Stimulated activated CD4-positive, alpha-beta T cell treated with anti-CD3 and anti-CD28 coated beads, Interleukin-2, amount 100 ng/mL, for 4 hours (primary cell): ENCODE results near the gene NRP1.

Experiments
- DNase-seq: peaks from one replicate; pipeline ENCODE4 v3.0.0-alpha.2; 2020; ENCODE audit warnings: low read depth

Gene NRP1

DNA sequence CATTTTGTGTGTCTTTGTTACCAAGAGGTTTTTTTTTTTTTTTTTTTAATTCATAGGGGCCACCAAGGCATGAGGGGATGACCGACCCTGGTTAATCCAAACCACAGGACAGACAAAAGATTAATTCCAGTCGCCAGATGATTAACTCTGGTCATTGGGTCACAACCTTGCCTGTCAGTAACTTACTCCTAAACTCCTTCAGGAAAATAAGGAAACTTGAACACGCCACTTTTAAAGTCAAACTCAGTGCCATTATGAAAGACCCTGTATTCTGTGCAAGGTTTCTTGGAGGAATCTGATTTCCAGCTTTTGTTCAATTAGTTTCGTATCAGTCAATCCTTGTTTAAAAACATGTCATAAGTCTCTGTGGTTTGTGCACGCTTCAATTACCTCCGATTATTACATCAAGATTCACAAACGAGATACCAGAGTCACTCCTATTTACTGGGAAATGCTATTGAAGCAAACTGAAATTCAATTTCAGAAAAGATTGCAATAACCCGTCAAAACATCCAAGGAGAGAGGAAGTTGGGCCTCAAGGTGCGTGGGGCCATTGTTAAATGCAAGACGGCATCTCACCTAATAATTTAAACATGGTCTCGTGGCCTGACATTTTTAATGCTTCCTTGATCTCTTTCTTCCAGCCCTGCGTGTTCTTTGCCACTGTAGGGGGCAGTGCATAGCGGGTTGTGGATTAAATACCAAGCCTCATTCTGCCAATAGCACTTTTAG is 44.0 kb downstream of the NRP1 start:
- DNase-seq, result no peak

DNA sequence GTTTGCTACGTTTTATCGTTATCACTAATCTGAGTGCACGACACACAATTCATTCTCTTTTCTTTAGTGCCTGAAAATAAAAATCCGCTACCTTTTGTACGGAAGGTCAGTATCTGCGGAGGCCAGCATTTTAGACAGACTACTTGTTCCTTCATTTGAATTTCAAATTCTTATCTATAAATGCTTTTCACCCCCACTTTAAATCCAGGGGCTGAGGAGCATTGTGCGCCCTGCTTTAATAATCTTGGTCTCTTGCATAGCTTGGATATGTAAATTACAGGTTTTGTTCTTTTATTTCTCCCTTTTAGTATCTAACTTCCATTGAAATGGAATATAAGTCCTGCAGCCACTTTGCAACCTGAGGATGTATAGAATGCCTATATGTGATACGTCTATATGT is 44.7 kb downstream of the NRP1 start:
- no peak for DNase-seq

DNA sequence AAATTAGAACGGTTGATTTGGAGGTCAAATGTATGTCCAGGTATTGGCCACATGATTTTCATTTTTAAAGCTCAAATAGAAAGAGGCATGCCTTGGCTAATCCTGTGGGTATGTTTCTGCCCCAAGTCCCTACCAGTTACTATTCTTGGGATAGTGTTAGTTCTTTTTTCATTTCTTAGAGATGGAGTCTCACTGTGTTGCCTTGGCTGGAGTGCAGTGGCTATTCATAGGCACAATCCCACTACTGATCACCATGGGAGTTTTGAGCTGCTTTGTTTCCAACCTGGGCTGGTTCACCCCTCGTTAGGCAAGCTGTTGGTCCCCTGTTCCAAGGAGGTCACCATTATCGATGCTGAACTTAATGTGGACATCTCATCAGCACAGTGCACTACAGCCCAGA is 46.3 kb downstream of the NRP1 start:
- DNase-seq, result no peak

- DNase-seq, result no peak
These were observed 47.4 kb downstream of the NRP1 start for GRCh38 chr10:33287112-33287511.

DNA sequence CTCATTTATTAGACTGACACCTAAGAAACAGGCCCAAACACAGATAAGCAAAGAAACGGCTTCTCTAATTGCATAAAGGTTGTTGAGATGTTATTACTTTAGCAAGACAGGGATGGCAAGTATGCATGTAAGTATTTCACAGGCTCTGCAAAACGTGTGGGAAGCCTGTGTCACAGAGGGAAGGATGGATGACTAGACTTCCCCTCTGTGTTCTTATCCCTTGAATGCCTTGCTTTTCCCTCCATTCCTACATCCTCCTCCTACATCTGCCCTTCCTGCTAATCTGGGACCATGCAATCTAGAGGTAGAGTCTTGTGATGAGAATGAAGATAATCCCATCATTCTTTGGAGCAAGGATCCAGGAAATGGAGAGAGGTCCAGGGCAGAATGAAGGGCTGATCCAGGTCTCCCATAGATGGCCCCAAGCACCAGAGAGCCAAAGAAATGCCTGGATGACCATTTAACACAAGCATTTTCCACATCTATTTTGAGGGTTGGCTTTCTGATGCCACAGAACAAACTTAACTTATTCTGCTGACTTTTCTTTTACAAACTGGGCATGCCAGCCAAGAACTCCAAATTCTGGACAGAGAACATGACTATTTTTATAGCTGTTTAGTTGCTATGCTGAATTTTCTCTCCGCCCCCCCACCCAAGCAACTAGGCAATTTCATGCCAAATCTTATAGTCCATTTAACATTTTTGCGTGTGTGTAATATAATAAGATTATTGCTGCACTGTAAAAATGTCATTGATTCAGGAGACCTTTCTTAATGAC is 48.1 kb downstream of the NRP1 start:
- DNase-seq, result no peak

DNA sequence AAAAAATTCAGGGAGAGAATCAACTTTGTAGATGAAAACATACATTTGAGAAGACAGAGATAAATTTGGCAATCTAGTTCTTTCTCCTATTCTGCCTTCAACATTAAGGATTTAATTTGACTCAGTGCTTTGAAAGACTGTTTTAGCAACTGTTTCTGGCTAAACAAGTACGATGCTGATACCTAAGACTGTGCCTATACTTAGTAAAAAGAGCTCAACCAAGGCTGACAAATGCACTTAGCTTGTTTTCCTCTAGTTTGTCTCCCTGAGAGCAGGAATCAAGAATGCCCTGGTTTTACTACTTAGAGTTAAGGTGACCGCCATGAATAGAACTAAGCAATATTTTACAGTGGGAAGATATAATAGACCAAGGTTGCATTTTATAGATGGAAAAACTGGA is 49.5 kb downstream of the NRP1 start:
- no peak for DNase-seq

DNA sequence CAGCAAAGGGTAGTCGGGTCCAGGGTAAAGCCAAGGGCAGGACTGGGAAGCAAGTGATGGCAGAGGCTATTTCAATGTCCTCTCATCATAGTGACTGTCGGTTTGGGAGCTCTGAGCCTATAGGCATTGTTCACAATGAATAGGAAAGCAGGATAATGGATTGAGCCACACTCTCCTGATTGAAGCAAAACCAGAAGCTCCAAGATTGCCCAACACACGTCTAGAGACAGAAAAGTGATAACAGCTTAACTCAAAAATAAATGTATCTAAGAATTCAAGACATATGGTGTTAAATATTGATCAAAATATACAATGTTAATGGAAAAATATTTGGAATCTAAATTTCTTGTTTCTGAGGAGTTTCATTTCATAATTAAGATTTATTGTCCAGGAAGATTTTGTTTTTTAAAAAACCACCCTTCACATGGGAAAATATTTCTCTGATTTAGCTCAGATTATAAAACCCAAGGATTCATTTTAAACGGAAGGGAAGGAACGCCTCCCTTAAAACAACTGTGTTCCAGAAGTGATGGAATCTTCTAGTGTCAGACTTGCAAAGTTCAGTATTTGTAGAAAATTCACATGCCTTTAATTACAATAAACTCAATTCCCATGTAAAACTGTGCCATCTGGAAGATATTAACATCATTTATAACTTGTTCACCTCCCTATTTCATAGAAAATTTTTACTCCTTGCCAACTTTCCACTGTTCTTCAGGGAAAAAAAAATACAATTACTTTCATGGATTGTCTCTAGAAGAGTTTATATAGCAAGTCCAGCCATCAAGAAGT is 54.5 kb downstream of the NRP1 start:
- DNase-seq, result no peak

- DNase-seq, result no peak
These were observed 55.2 kb downstream of the NRP1 start for GRCh38 chr10:33279276-33279675.

DNA sequence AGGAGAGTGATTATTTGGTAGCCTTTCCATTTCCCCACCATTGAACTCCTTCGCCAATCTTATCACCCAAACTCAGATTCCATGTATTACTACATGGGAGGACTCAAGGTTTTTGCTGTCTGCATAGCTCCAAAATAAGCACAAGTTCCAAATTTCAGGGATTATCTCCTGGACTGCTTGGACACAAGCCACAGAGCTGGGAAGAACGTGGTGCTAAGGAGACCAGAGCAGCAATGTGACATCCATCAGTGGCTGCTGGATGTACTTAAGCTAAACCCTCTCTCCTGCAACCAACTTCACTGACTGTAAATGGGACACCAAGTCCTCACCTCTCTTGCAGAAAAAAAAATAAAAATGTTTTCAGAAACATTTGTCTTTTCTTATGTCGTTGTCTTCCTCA is 56.3 kb downstream of the NRP1 start:
- no peak for DNase-seq

DNA sequence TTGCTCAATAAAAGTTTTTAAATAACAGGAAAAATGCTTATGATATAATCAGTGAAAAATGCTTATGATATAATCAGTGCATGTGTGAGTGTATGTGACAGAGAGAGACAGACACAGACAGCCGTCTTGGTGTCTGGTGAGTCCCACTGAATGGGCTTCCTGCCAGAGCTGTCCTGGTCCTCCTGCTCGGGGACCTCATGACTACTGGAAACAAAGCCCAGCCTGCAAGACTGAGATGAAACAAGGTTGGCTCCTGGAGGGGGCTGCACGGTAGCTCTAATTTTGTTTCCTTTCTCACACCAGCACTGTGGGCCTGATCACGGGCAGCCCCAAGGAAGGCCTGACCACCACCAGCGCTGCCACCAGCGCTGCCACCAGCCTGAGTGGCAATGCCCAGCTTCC is 57.3 kb downstream of the NRP1 start:
- DNase-seq, result no peak

DNA sequence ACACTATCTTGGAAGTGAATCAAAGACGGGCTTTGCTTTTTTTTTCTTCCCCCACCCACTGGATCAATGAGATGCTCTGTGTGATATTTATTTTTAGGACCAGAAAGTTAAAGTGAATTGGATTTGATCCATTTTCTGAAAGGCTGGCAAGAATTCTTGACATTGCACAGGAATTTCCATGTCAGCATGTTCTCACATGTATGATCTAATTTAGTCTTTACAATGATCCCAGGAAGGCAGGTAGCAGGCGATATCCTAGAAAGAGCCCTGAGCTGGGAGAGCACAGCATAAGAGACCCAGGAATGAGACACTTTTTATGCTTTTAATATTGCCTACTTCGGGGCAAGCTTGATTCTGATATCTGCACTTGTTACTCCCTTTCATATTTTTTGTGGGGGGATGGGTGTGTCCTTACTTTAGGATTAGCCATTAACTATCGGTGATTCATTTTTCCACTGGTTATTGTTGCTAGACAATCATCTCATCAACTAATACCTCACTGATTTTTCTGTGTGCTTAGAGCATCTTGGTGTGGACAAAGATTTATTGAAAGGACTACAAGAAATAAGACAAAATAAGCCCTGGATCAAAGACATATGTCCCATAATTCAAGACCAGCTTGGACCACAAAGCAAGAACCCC is 58.1 kb downstream of the NRP1 start:
- no peak for DNase-seq

GRCh38 chr10:33274096-33274785 is 60.2 kb downstream of the NRP1 start:
- DNase-seq, result no peak

GRCh38 chr10:33273295-33274002 is 61.0 kb downstream of the NRP1 start:
- no peak for DNase-seq

DNA sequence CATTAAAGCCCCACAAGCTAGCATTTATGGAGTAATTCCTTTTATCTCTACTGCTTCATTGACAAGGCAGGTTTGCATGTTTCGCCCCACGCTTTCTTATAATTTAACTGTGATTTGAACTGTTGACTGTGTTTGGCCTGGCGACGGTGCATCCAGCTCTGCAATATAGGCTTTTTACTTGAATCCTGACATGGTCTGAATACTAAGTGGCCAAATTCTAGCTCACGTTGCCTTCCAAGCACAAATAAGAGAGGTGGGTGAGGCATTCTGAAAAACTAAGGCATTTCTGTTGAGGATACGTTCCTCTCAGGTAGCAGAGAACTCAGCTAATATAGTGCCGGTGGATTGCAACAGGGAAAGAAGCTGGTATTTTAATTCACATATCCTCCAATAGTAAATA is 61.8 kb downstream of the NRP1 start:
- no peak for DNase-seq

GRCh38 chr10:33271969-33272583 is 62.4 kb downstream of the NRP1 start:
- DNase-seq, result no peak

GRCh38 chr10:33270971-33271370 is 63.5 kb downstream of the NRP1 start:
- no peak for DNase-seq

DNA sequence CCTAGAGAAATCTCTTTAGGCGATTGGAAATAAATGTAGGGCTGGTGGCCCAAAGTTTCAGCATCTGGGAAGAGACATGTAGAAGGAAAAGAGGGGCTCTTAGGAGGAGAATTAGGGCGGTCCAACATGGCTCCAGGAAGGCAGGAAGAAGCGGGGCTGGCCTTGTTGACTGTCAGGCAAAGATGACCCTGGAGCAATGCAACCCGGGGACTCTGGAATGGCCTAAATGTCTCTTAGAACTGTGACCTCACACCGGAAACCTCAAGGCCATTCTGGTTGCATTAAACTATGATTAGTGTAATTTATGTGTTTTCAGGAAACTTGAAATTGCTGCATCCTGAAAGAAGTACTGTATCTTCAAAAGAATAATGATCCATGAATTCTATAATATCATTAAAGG is 66.8 kb downstream of the NRP1 start:
- DNase-seq, result no peak

DNA sequence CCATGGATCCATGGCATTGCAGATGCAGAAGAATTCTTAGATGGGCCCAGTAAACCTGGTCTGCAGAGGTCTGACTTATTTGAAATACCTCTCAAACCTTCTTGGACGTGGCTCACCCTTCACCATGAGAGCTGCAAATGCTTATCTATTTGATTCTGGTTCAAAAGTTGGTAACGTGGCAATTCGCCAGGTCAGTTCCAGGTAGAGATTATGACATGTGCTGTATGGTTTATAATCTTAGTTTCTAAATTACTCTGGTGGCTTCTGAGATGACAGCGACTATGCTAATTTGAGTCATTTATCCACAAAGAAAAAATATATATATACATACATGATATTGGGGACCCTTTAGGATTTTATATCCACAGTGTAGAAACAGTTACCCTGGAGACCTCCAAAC is 68.8 kb downstream of the NRP1 start:
- DNase-seq, result no peak

DNA sequence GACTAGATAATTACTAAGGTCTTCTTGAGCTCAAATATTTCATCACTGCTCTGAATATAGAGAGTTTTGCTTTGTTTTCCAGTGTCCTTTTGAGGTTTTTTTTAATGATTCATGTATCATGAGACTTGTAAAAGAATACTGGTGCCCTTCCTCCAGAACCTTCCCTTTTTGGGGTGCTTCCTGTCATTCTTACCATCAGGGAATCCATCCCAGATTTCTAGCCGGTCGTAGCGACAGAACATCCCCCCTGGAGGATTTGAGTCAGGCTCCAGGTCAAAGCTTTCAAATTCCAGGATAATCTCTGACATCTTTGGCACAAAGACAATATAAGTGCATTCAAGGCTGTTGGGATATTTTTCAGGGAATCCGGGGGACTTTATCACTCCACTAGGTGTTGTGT is 71.0 kb downstream of the NRP1 start:
- DNase-seq, result no peak

GRCh38 chr10:33262871-33263270 is 71.6 kb downstream of the NRP1 start:
- DNase-seq, result no peak
